Esophagus squamous epithelium (tissue), 4 donors: Measurements from ENCODE around the gene USP19.

ENCODE experiments used
- POLR2A ChIP-seq, 4 donors: fragments of 450-650 bp; IDR thresholded peaks; one replicate each; pipeline ENCODE4 v1.6.1; 2017; ENCODE audit warnings: antibody characterized with exemption in 4 of 4, mild to moderate bottlenecking in 4 of 4, moderate library complexity in 3 of 4
- TF ChIP-seq, protein P1 (sequence below), 6 experiments: fragments of 450-650 bp in 4 of 6; fragments of 200-600 bp in 2 of 6; sonication (generic) in 2 of 6; IDR thresholded peaks; one replicate each; pipeline ENCODE4 v1.5.1; 2016 to 2019; ENCODE audit warnings: antibody characterized with exemption in 6 of 6, mild to moderate bottlenecking in 4 of 6, moderate library complexity in 4 of 6

DNA sequence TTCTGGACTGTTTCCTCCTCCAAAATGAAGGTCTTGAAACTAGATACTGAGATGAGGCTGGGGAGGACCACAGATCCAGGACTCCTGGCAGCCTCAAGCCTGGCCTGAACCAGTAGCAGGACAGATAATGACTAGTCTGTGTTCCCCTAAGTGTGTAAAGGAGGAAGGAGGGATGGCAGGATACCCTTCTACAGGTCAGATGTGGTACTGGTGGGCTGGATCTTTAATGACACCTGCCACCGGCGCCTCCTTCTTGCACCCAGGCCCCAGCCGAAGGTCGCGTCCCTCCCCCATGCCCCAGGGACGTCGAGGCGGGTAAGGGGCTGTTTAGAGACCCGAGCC is 556 bp downstream of the USP19 start:
- TF ChIP-seq POLR2A (IDR thresholded peaks at IDR 0.05) = no peak
- TF ChIP-seq, protein P1, sequence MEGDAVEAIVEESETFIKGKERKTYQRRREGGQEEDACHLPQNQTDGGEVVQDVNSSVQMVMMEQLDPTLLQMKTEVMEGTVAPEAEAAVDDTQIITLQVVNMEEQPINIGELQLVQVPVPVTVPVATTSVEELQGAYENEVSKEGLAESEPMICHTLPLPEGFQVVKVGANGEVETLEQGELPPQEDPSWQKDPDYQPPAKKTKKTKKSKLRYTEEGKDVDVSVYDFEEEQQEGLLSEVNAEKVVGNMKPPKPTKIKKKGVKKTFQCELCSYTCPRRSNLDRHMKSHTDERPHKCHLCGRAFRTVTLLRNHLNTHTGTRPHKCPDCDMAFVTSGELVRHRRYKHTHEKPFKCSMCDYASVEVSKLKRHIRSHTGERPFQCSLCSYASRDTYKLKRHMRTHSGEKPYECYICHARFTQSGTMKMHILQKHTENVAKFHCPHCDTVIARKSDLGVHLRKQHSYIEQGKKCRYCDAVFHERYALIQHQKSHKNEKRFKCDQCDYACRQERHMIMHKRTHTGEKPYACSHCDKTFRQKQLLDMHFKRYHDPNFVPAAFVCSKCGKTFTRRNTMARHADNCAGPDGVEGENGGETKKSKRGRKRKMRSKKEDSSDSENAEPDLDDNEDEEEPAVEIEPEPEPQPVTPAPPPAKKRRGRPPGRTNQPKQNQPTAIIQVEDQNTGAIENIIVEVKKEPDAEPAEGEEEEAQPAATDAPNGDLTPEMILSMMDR (IDR thresholded peaks at IDR 0.05) = no peak
